Astrocyte of the cerebellum (primary cell): Measurements from ENCODE around the gene PFN1.
A peak's percentile ranks its signal among the peaks of the same experiment; 100 is the strongest.

Source experiments
- DNase-seq: peaks from one replicate; pipeline ENCODE4 v3.0.0-alpha.2; 2011; ENCODE audit warnings: low read depth
- H3K4me3 ChIP-seq: 2 replicates; pipeline ENCODE4 v1.5.1; 2011; ENCODE audit warnings: mild to moderate bottlenecking, low read depth, low read length, moderate library complexity
- CTCF ChIP-seq: IDR thresholded peaks from 2 replicates; pipeline ENCODE4 v1.5.1; 2012; ENCODE audit warnings: low read length, low read depth, moderate library complexity, mild to moderate bottlenecking; ENCODE audit errors: missing control alignments
- in situ Hi-C: cut with HindIII; loops from 2 replicates; pipeline ENCODE4 v1.10.0; 2017; ENCODE audit warnings: low sequenced_read_pairs

PFN1 gene

DNA sequence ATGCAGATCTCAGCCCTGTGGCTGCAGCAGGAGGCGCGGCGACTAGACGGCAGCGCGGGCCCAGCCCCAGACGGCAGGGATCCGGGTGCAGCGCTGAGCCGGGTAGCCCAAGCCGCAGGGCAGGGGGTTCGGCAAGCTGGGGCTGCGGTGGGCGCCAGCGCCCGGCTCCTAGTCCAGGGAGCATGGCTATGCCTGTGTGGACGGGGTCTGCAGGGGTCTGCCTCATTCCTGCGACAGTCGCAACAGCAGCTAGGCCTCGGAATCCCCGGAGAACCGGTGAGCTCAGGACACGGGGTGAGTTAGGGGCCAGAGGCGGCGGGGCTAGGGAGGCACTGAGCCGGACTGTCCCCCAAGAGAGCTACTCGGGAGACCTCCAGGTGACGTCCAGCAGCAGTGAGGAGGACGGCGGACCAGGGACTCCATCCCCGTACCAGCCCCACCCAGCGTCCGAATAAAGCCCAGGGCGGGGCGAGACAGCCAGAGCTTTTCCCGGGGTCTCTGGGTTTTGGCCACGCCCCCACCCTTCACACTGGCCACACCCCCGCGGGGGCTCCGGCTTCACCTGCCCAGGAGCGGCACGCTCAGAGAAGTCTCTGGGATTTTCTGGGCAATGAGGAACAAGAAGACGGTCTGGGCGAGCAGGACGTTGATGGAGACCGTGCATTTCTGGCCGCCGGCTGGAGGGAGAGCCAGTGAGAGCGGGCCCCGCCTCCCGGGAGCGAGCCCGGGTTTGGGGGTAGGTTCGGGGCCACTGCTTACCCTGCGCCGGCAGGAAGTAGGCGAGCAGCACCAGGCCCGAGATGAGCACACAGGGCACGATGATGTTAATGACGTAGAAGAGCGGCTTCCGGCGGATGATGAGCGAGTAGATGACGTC lies 47.9 kb downstream of the PFN1 start:
- no peak for TF ChIP-seq CTCF
- in situ Hi-C loops: no loop called here
- H3K4me3 ChIP-seq: peak overlapping the region; percentile 5
- DNase-seq: no peak

GRCh38 chr17:4899341-4900230 lies 48.7 kb downstream of the PFN1 start, which contains the start of gene C17orf107:
TSS of gene C17orf107 (plus strand) at chr17:4899536. CDS start at chr17:4899763, 227 bp downstream.
- peak within 1 kb of the TSS; percentile 34 for H3K4me3 ChIP-seq
- in situ Hi-C loops: no loop called here
- DNase-seq: peak; percentile 23
- no peak for TF ChIP-seq CTCF

GRCh38 chr17:4898927-4899326 lies 49.4 kb downstream of the PFN1 start:
- H3K4me3 ChIP-seq: peak overlapping the region; percentile 34
- TF ChIP-seq CTCF: no peak
- in situ Hi-C loops: no loop called here
- DNase-seq: no peak

- TF ChIP-seq CTCF: no peak
- no peak for DNase-seq
- in situ Hi-C loops: no loop called here
- no peak overlapping the region for H3K4me3 ChIP-seq
Measured at GRCh38 chr17:4898351-4898750, 50.0 kb downstream of the PFN1 start.

- in situ Hi-C loops: no loop called here
- DNase-seq: no peak
- no peak for TF ChIP-seq CTCF
- H3K4me3 ChIP-seq: no peak overlapping the region
Measured at GRCh38 chr17:4897785-4898184, 50.5 kb downstream of the PFN1 start.

DNA sequence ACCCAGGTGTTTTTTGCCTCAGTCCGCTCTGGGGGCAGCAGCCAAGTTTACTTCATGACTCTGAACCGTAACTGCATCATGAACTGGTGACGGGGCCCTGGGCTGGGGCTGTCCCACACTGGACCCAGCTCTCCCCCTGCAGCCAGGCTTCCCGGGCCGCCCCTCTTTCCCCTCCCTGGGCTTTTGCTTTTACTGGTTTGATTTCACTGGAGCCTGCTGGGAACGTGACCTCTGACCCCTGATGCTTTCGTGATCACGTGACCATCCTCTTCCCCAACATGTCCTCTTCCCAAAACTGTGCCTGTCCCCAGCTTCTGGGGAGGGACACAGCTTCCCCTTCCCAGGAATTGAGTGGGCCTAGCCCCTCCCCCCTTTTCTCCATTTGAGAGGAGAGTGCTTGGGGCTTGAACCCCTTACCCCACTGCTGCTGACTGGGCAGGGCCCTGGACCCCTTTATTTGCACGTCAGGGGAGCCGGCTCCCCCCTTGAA lies 51.1 kb downstream of the PFN1 start:
- H3K4me3 ChIP-seq: no peak overlapping the region
- no peak for DNase-seq
- TF ChIP-seq CTCF: no peak
- in situ Hi-C loops: no loop called here
